GM12874 (cell line): ENCODE results near the gene GRIN3B.

ENCODE experiments used
- CTCF ChIP-seq: IDR thresholded peaks from 2 replicates; pipeline ENCODE4 v1.5.1; 2011; ENCODE audit warnings: low read depth, mild to moderate bottlenecking, control low read depth, low read length, moderate library complexity; ENCODE audit not compliant: insufficient read depth

GRIN3B gene

GRCh38 chr19:972281-972680 lies 27.9 kb upstream of the GRIN3B start:
- no peak for TF ChIP-seq CTCF

GRCh38 chr19:973726-974563 lies 26.3 kb upstream of the GRIN3B start:
- no peak for TF ChIP-seq CTCF

GRCh38 chr19:974564-975257 lies 25.5 kb upstream of the GRIN3B start:
- no peak for TF ChIP-seq CTCF

GRCh38 chr19:976476-976875 lies 23.7 kb upstream of the GRIN3B start:
- TF ChIP-seq CTCF, result no peak

GRCh38 chr19:977058-977464 lies 23.2 kb upstream of the GRIN3B start:
- TF ChIP-seq CTCF, result no peak

- no peak for TF ChIP-seq CTCF
Measured at GRCh38 chr19:979318-979741, 20.9 kb upstream of the GRIN3B start.

- no peak for TF ChIP-seq CTCF
Measured at GRCh38 chr19:980133-980998, 19.9 kb upstream of the GRIN3B start.
